ENCODE results near the gene ALG14. TPM values are rescaled to one million over a fixed set of nuclear protein-coding genes. Genes with fewer than 3 reads are reported as not detected.

Gene ALG14
- total RNA-seq, 1 donor from 2014 or later = 0.92 TPM

DNA sequence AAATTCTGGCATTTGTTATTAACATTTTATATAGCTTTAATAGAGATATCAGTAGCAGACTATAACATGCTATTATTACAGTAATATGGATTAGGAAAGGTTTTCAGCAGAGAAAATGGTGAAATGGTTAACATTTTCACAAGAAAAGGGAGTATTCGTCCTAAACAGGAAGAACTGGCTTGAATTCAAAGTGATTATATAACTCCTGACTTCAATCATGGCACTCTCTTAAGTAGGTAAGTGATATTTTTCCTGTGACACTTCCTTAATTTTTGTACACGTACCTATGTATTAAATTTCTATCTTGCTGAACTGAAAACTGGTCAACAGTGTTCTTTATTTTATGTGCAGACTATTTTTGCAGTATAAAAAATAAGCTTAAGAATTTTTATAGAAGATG, 77.9 kb downstream of the ALG14 start:
- TF ChIP-seq, protein P1, sequence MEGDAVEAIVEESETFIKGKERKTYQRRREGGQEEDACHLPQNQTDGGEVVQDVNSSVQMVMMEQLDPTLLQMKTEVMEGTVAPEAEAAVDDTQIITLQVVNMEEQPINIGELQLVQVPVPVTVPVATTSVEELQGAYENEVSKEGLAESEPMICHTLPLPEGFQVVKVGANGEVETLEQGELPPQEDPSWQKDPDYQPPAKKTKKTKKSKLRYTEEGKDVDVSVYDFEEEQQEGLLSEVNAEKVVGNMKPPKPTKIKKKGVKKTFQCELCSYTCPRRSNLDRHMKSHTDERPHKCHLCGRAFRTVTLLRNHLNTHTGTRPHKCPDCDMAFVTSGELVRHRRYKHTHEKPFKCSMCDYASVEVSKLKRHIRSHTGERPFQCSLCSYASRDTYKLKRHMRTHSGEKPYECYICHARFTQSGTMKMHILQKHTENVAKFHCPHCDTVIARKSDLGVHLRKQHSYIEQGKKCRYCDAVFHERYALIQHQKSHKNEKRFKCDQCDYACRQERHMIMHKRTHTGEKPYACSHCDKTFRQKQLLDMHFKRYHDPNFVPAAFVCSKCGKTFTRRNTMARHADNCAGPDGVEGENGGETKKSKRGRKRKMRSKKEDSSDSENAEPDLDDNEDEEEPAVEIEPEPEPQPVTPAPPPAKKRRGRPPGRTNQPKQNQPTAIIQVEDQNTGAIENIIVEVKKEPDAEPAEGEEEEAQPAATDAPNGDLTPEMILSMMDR (IDR thresholded peaks at IDR 0.05; ENCODE audit: insufficient read depth, low read length, poor library complexity, severe bottlenecking) = no peak
- H3K27me3 ChIP-seq (ENCODE audit: control insufficient read depth, insufficient read depth, low read length) = no peaks in the 10 kb centered on the region
- no peak for DNase-seq (ENCODE audit: low read depth)

GRCh38 chr1:94993931-94994645, 78.7 kb downstream of the ALG14 start:
- no peak overlapping the region for H3K4me3 ChIP-seq (ENCODE audit: low read depth, low read length)

More for the DNA sequence above, 77.9 kb downstream of the ALG14 start:
- no peaks in the 10 kb centered on the region for H3K36me3 ChIP-seq (ENCODE audit: control insufficient read depth, insufficient read depth, low read length)
- no peak overlapping the region for H3K4me3 ChIP-seq (ENCODE audit: low read depth, low read length)

GRCh38 chr1:94992863-94993563, 79.7 kb downstream of the ALG14 start:
- TF ChIP-seq, protein P1 (IDR thresholded peaks at IDR 0.05; ENCODE audit: insufficient read depth, low read length, poor library complexity, severe bottlenecking) = no peak
- no peak overlapping the region for H3K4me3 ChIP-seq (ENCODE audit: low read depth, low read length)
- H3K27me3 ChIP-seq (ENCODE audit: control insufficient read depth, insufficient read depth, low read length) = no peaks in the 10 kb centered on the region
- no peaks in the 10 kb centered on the region for H3K36me3 ChIP-seq (ENCODE audit: control insufficient read depth, insufficient read depth, low read length)
- DNase-seq (ENCODE audit: low read depth) = no peak

More at GRCh38 chr1:94993931-94994645, 78.7 kb downstream of the ALG14 start:
- Histone ChIP-seq H3K27me3 (ENCODE audit: control insufficient read depth, insufficient read depth, low read length) (no peaks in the 10 kb centered on the region), H3K36me3 (ENCODE audit: control insufficient read depth, insufficient read depth, low read length) (no peaks in the 10 kb centered on the region)
- TF ChIP-seq, protein P1 (IDR thresholded peaks at IDR 0.05; ENCODE audit: insufficient read depth, low read length, poor library complexity, severe bottlenecking) = no peak
- no peak for DNase-seq (ENCODE audit: low read depth)

DNA sequence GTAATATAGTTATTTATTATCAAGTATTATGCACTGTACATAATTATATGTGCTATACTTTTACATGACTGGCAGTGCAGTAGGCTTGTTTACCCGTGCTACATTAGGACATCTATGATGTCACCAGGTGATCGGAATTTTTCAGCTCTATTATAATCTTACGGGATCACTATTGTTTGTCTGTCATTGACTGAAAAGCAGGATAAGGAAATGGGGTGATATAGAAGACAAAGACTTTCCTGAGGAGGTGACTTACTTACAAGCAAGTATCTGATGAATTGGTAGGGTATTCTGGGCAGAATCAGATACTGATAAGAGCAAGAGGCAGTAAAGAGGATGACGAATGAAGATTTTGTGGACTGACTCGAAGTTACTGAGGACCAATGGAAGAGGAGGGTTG, 80.6 kb downstream of the ALG14 start:
- TF ChIP-seq, protein P1 (IDR thresholded peaks at IDR 0.05; ENCODE audit: insufficient read depth, low read length, poor library complexity, severe bottlenecking) = no peak
- Histone ChIP-seq H3K4me3 (ENCODE audit: low read depth, low read length) (no peak overlapping the region), H3K36me3 (ENCODE audit: control insufficient read depth, insufficient read depth, low read length) (no peaks in the 10 kb centered on the region), H3K27me3 (ENCODE audit: control insufficient read depth, insufficient read depth, low read length) (no peaks in the 10 kb centered on the region)
- no peak for DNase-seq (ENCODE audit: low read depth)

GRCh38 chr1:94989911-94990473, 82.8 kb downstream of the ALG14 start:
- Histone ChIP-seq H3K36me3 (ENCODE audit: control insufficient read depth, insufficient read depth, low read length) (no peaks in the 10 kb centered on the region), H3K4me3 (ENCODE audit: low read depth, low read length) (no peak overlapping the region), H3K27me3 (ENCODE audit: control insufficient read depth, insufficient read depth, low read length) (no peaks in the 10 kb centered on the region)
- no peak for DNase-seq (ENCODE audit: low read depth)
- TF ChIP-seq, protein P1 (IDR thresholded peaks at IDR 0.05; ENCODE audit: insufficient read depth, low read length, poor library complexity, severe bottlenecking) = no peak

Measured in kidney epithelial cell (primary cell).